H1 (cell line): ENCODE measurements around the gene NKX2-4. TPM values are rescaled to one million over a fixed set of nuclear protein-coding genes. Genes with fewer than 3 reads are reported as not detected.

ENCODE experiments used
- CTCF ChIA-PET: fragments of 300-600 bp; sonication (Branson Sonifier 250); formaldehyde crosslinking; loops from one replicate; lab custom pipeline; 2021; ENCODE audit not compliant: partially characterized antibody; lab: Charles Lee
- POLR2A ChIA-PET: fragments of 300-600 bp; sonication (Branson Sonifier 250); formaldehyde crosslinking; loops from one replicate; lab custom pipeline; 2021; ENCODE audit warnings: inconsistent platforms; ENCODE audit not compliant: partially characterized antibody; lab: Charles Lee
- DNase-seq, 2 experiments: peaks; one replicate each; pipeline versions ENCODE4 v3.0.0 to v3.0.0-alpha.2; 2010 to 2022; ENCODE audit warnings: low spot score in 2 of 2, low read depth in 1 of 2, mixed read lengths in 1 of 2
- FAIRE-seq: peaks from 2 replicates; lab custom pipeline; 2011; peaks lifted over from hg19 to GRCh38; lab: Jason Lieb, UNC
- H2AFZ ChIP-seq: 2 replicates; pipeline ENCODE4 v1.8.1; 2012; ENCODE audit warnings: low read length, inconsistent platforms
- H2AK5ac ChIP-seq: 2 replicates; pipeline ENCODE4 v1.6.1; 2013; ENCODE audit warnings: low read depth, low read length
- H2BK120ac ChIP-seq: replicated peaks from 2 replicates; pipeline ENCODE3; 2013; ENCODE audit warnings: low read depth, low read length, inconsistent platforms
- H2BK12ac ChIP-seq: 2 replicates; pipeline ENCODE4 v1.6.1; 2013; ENCODE audit warnings: low read depth, low read length
- H2BK15ac ChIP-seq: 2 replicates; pipeline ENCODE4 v1.6.1; 2013; ENCODE audit warnings: low read length
- H2BK20ac ChIP-seq: 2 replicates; pipeline ENCODE4 v1.6.1; 2013; ENCODE audit warnings: low read length
- H2BK5ac ChIP-seq: 2 replicates; pipeline ENCODE4 v1.6.1; 2013; ENCODE audit warnings: low read depth, low read length
- H3K14ac ChIP-seq: 2 replicates; pipeline ENCODE4 v1.6.1; 2013; ENCODE audit warnings: inconsistent platforms; ENCODE audit not compliant: insufficient read length
- H3K18ac ChIP-seq: 2 replicates; pipeline ENCODE4 v1.6.1; 2013; ENCODE audit warnings: low read length; ENCODE audit errors: extremely low read depth
- H3K23ac ChIP-seq: 2 replicates; pipeline ENCODE4 v1.6.1; 2013; ENCODE audit warnings: inconsistent platforms; ENCODE audit not compliant: insufficient read length
- H3K23me2 ChIP-seq: 2 replicates; pipeline ENCODE4 v1.6.1; 2013; ENCODE audit warnings: low read depth, low read length
- H3K27ac ChIP-seq: 2 replicates; pipeline ENCODE4 v1.6.1; 2011; ENCODE audit warnings: low read depth, low read length, inconsistent platforms
- H3K27me3 ChIP-seq, 4 experiments: replicated peaks in 1 of 4; 1 replicate in 1 of 4; 2 replicates in 3 of 4; pipeline versions ENCODE4 v1.6.1 to v1.8.1; 2011 to 2013; ENCODE audit warnings: low read length in 3 of 4, mild to moderate bottlenecking in 3 of 4, inconsistent platforms in 2 of 4, mixed read lengths in 2 of 4, moderate library complexity in 1 of 4; ENCODE audit not compliant: control insufficient read depth in 3 of 4, insufficient read depth in 3 of 4; ENCODE audit errors: extremely low read depth in 1 of 4
- H3K36me3 ChIP-seq, 4 experiments: 2 replicates each; pipeline versions ENCODE4 v1.6.1 to v1.8.1; 2011 to 2013; ENCODE audit warnings: mild to moderate bottlenecking in 4 of 4, low read length in 3 of 4, moderate library complexity in 2 of 4, control low read depth in 1 of 4, inconsistent platforms in 1 of 4; ENCODE audit not compliant: insufficient read depth in 4 of 4, control insufficient read depth in 2 of 4
- H3K4ac ChIP-seq: replicated peaks from 2 replicates; pipeline ENCODE3; 2013; ENCODE audit warnings: low read length, low read depth, mixed read lengths, inconsistent platforms; ENCODE audit not compliant: insufficient read length
- H3K4me1 ChIP-seq, 4 experiments: replicated peaks in 1 of 4; 1 replicate in 1 of 4; 2 replicates in 3 of 4; pipeline versions ENCODE4 v1.6.1 to v1.8.1; 2011 to 2013; ENCODE audit warnings: low read length in 3 of 4, inconsistent platforms in 2 of 4, mixed read lengths in 1 of 4; ENCODE audit not compliant: insufficient read depth in 4 of 4, control insufficient read depth in 3 of 4
- H3K4me2 ChIP-seq, 2 experiments: 2 replicates each; pipeline versions ENCODE4 v1.6.1 to v1.8.1; 2011 to 2013; ENCODE audit warnings: low read depth in 2 of 2, low read length in 2 of 2, control low read depth in 1 of 2, inconsistent platforms in 1 of 2, mild to moderate bottlenecking in 1 of 2; ENCODE audit not compliant: insufficient read depth in 1 of 2
- H3K4me3 ChIP-seq, 4 experiments: fragments of 200-600, 300-600 bp in 1 of 4; sonication (generic), shearing (Covaris generic), sonication (Bioruptor Twin) in 1 of 4; 2 replicates each; pipeline versions ENCODE4 v1.5.1 to v1.8.1; 2011 to 2016; ENCODE audit warnings: low read length in 4 of 4, low read depth in 3 of 4, control low read depth in 2 of 4, inconsistent platforms in 2 of 4, mild to moderate bottlenecking in 2 of 4, mixed read lengths in 1 of 4, moderate library complexity in 1 of 4; ENCODE audit not compliant: insufficient read depth in 2 of 4; ENCODE audit errors: extremely low read depth in 1 of 4
- H3K56ac ChIP-seq: replicated peaks from 2 replicates; pipeline ENCODE3; 2013; ENCODE audit warnings: low read depth, mild to moderate bottlenecking, mixed read lengths, low read length, inconsistent platforms; ENCODE audit not compliant: insufficient read length
- H3K79me1 ChIP-seq: 2 replicates; pipeline ENCODE4 v1.6.1; 2013; ENCODE audit warnings: low read depth, low read length, control low read depth
- H3K79me2 ChIP-seq, 2 experiments: 2 replicates each; pipeline versions ENCODE4 v1.6.1 to v1.8.1; 2012 to 2013; ENCODE audit warnings: low read length in 2 of 2, mild to moderate bottlenecking in 2 of 2, inconsistent platforms in 1 of 2; ENCODE audit not compliant: insufficient read depth in 2 of 2, control insufficient read depth in 1 of 2
- H3K9ac ChIP-seq, 4 experiments: replicated peaks in 1 of 4; 1 replicate in 1 of 4; 2 replicates in 3 of 4; pipeline versions ENCODE4 v1.6.1 to v1.8.1; 2011 to 2013; ENCODE audit warnings: low read depth in 3 of 4, low read length in 3 of 4, control low read depth in 2 of 4, mild to moderate bottlenecking in 2 of 4, moderate library complexity in 2 of 4, inconsistent platforms in 1 of 4; ENCODE audit errors: extremely low read depth in 1 of 4
- H3K9me3 ChIP-seq, 2 experiments: 2 replicates each; pipeline versions ENCODE4 v1.6.1 to v1.8.1; 2012 to 2013; ENCODE audit warnings: mild to moderate bottlenecking in 2 of 2, moderate library complexity in 2 of 2, control low read depth in 1 of 2, inconsistent platforms in 1 of 2, low read depth in 1 of 2, low read length in 1 of 2, mixed read lengths in 1 of 2; ENCODE audit not compliant: insufficient read depth in 2 of 2
- H4K20me1 ChIP-seq, 2 experiments: replicated peaks in 1 of 2; 2 replicates each; pipeline versions ENCODE3 to v1.8.1; 2011 to 2013; ENCODE audit warnings: inconsistent platforms in 2 of 2, low read length in 2 of 2, mild to moderate bottlenecking in 1 of 2; ENCODE audit not compliant: insufficient read depth in 2 of 2, control insufficient read depth in 1 of 2
- H4K5ac ChIP-seq: 2 replicates; pipeline ENCODE4 v1.6.1; 2013; ENCODE audit warnings: low read length, low read depth, mixed read lengths, inconsistent platforms; ENCODE audit not compliant: insufficient read length
- H4K8ac ChIP-seq: 2 replicates; pipeline ENCODE4 v1.8.0; 2013; ENCODE audit warnings: mild to moderate bottlenecking, moderate library complexity, low read length, inconsistent platforms; ENCODE audit not compliant: insufficient read depth; ENCODE audit errors: extremely low read depth
- H4K91ac ChIP-seq: replicated peaks from 2 replicates; pipeline ENCODE3; 2013; ENCODE audit warnings: low read length, mixed read lengths, inconsistent platforms; ENCODE audit not compliant: insufficient read length
- CBX8 ChIP-seq: fragments of 300-800, 300-1000 bp; sonication (generic); IDR thresholded peaks from 2 replicates; pipeline ENCODE4 v1.7.1; 2016; ENCODE audit warnings: low read depth, low read length, borderline replicate concordance
- KDM1A ChIP-seq: fragments of 200-600, 300-600 bp; sonication (generic); IDR thresholded peaks from 2 replicates; pipeline ENCODE4 v1.7.1; 2016; ENCODE audit warnings: mild to moderate bottlenecking, low read length, borderline replicate concordance
- WGBS, 2 experiments: shearing (Covaris generic) in 1 of 2; methylation state at CpG; one replicate each; pipeline versions ENCODE4 v1.1.6 to v1.1.7; 2013 to 2015; ENCODE audit warnings: low lambda C conversion rate in 2 of 2, mixed read lengths in 2 of 2, inconsistent platforms in 1 of 2, low coverage in 1 of 2, missing lambda C conversion rate in 1 of 2; ENCODE audit not compliant: insufficient replicate concordance in 2 of 2, insufficient coverage in 1 of 2, insufficient read length in 1 of 2; ENCODE audit errors: extremely low coverage in 1 of 2, missing lambda C conversion rate in 1 of 2; 5-methylcytosine and 5-hydroxymethylcytosine counted together
- polyA plus RNA-seq, 7 experiments: library from polyadenylated mRNA; depleted of rRNA in 3 of 7; stranded (reverse) in 5 of 7; unstranded in 2 of 7; fragments of >200 nt in 5 of 7; fragments of 200-250 nt in 2 of 7; gene quantifications; 1 replicate in 5 of 7; 2 replicates in 1 of 7; 4 replicates in 1 of 7; pipeline versions ENCODE4 v1.2.1 to v1.2.3, GENCODE V29; 2011 to 2013; ENCODE audit warnings: missing spikeins in 2 of 7, mixed read lengths in 2 of 7
- total RNA-seq: library from RNA; stranded (reverse); fragmentation: NEBNext Ultra II Directional; extraction: Animal tissue kit (Norgen Biotek cat#: 25700); gene quantifications from 2 replicates; pipeline ENCODE4 v1.2.1, GENCODE V29; 2021

NKX2-4 gene
- total and polyA plus RNA-seq, 2 of the 8 experiments (the other 6 are each of a cell fraction or from before 2014, with no cell fraction given): 0.12 to 0.37 TPM

DNA sequence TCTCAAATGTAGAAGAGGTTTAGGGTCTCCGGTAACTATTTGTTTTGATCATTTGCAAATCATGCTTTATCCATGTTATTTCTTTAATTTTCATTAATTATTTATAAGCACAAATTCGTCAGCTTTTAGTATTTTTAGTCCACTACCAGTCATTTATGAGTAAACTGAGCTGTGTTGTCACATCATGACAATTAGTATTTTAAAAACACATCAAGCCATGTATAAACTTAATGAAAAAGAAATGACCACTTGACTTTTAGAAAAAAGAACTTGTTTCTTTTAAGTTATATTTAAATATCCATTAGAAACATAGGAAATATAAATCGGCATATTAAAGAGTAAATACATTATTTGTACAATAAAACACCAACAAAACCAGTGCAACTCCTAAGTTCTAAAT, 2.8 kb downstream of the NKX2-4 start:
- Histone ChIP-seq H2BK120ac (no peak overlapping the region), H3K18ac (no peak overlapping the region), H2BK20ac (no peak overlapping the region), H2AFZ (no peak overlapping the region), H3K4me2 (no peak overlapping the region), H4K8ac (no peak overlapping the region), H3K4me1 (no peaks in the 10 kb centered on the region; a peak in 1 of 7 replicates), H2BK12ac (no peak overlapping the region), H4K20me1 (peaks cover 0 to 7% of the 10 kb centered on the region in 2 experiments), H3K79me1 (no peaks in the 10 kb centered on the region), H2AK5ac (no peak overlapping the region), H2BK5ac (no peak overlapping the region), H3K14ac (no peak overlapping the region), H3K56ac (no peak overlapping the region), H3K9ac (no peak overlapping the region), H3K9me3 (peaks cover 0 to 9% of the 10 kb centered on the region in 2 experiments; a peak in 1 of 4 replicates), H2BK15ac (no peak overlapping the region), H3K23ac (no peak overlapping the region), H4K91ac (no peak overlapping the region), H4K5ac (no peak overlapping the region), H3K23me2 (peaks cover 3% of the 10 kb centered on the region; the same call in 1 of the 2 replicates), H3K4ac (no peak overlapping the region), H3K36me3 (peaks cover 0 to 16% (median 2%) of the 10 kb centered on the region in 4 experiments; a peak in 2 of 8 replicates), H3K27ac (no peak overlapping the region), H3K4me3 (no peak overlapping the region), H3K27me3 (peaks cover 53 to 85% (median 75%) of the 10 kb centered on the region in 4 experiments), H3K79me2 (no peaks in the 10 kb centered on the region)
- no peak for FAIRE-seq
- ChIA-PET CTCF (interaction anchor here (0.8 to 1.2 kb wide), 3 partner anchors 106 to 124 kb away, joined by 3 read pairs; no protein-coding TSS in a partner anchor), POLR2A (interaction anchor here (1.3 to 1.4 kb wide), 2 partner anchors 111 to 294 kb away, joined by 3 to 4 read pairs; no protein-coding TSS in a partner anchor)
- DNase-seq: no peak
- 63% methylated on average over 3 of the region's 3 CpGs; no CpG with 5 or more reads in 1 of the 2 experiments for WGBS, 2 experiments
- TF ChIP-seq CBX8: peak; percentile 49; the same call in 1 of the 2 replicates
- TF ChIP-seq KDM1A: no peak
